Peyer's patch (tissue), 4 donors: Measurements from ENCODE around the gene KDM4C. TPM values are rescaled to one million over a fixed set of nuclear protein-coding genes. Genes with fewer than 3 reads are reported as not detected.

Experiments used
- DNase-seq, 3 donors: peaks; one replicate each; pipeline ENCODE4 v3.0.0-alpha.2; 2017 to 2019
- H3K27ac ChIP-seq, 4 donors: fragments of 200-600 bp; sonication (generic); one replicate each; pipeline ENCODE4 v1.5.1; 2016 to 2019
- H3K27me3 ChIP-seq, 2 donors: fragments of 200-600 bp; sonication (generic); one replicate each; pipeline ENCODE4 v1.5.1; 2019
- H3K36me3 ChIP-seq, 3 donors: fragments of 200-600 bp; sonication (generic); one replicate each; pipeline ENCODE4 v1.5.1; 2016 to 2019
- H3K4me1 ChIP-seq, 4 donors: fragments of 200-600 bp; sonication (generic); one replicate each; pipeline ENCODE4 v1.5.1; 2016 to 2019
- H3K4me3 ChIP-seq, 4 donors: fragments of 200-600 bp; sonication (generic); 1 replicate in 3 of 4; 2 replicates in 1 of 4; pipeline ENCODE4 v1.5.1; 2016 to 2019; ENCODE audit warnings: mild to moderate bottlenecking in 1 of 4
- H3K9me3 ChIP-seq, 4 donors: fragments of 200-600 bp; sonication (generic); one replicate each; pipeline ENCODE4 v1.5.1; 2016 to 2019; ENCODE audit warnings: mild to moderate bottlenecking in 1 of 4
- CTCF ChIP-seq, 6 experiments: fragments of 450-650 bp in 4 of 6; fragments of 200-600 bp in 2 of 6; sonication (generic) in 1 of 6; IDR thresholded peaks; one replicate each; pipeline ENCODE4 v1.5.1; 2017 to 2019; ENCODE audit warnings: antibody characterized with exemption in 6 of 6, mild to moderate bottlenecking in 3 of 6, moderate library complexity in 1 of 6
- POLR2A ChIP-seq, 2 donors: fragments of 450-650 bp; IDR thresholded peaks; one replicate each; pipeline ENCODE4 v1.5.1; 2017; ENCODE audit warnings: antibody characterized with exemption in 2 of 2, mild to moderate bottlenecking in 2 of 2, moderate library complexity in 2 of 2
- total RNA-seq, 4 donors: library from RNA; depleted of rRNA; stranded (reverse); fragments of >200 nt; gene quantifications; one replicate each; pipeline ENCODE4 v1.1.0, GENCODE V29; 2016

Gene KDM4C
- total RNA-seq, 4 donors from 2014 or later = 90.7 to 125 (median 107) TPM

- no peak overlapping the region for H3K4me3 ChIP-seq
- peak overlapping the region in 3 of 4 donors; percentile 1 to 65 (median 38) for H3K27ac ChIP-seq
- H3K9me3 ChIP-seq = no peaks in the 10 kb centered on the region
- no peaks in the 10 kb centered on the region for H3K27me3 ChIP-seq
- peaks cover 0 to 38% (median 14%) of the 10 kb centered on the region in 4 donors for H3K4me1 ChIP-seq
- TF ChIP-seq POLR2A (IDR thresholded peaks at IDR 0.05) (no peak), CTCF (IDR thresholded peaks at IDR 0.05) (no peak)
- DNase-seq = no peak
- H3K36me3 ChIP-seq = no peaks in the 10 kb centered on the region
Measured at GRCh38 chr9:6779417-6780241, 21.9 kb downstream of the KDM4C start.

- DNase-seq = no peak
- Histone ChIP-seq H3K4me1 (peaks cover 0 to 38% (median 14%) of the 10 kb centered on the region in 4 donors), H3K9me3 (no peaks in the 10 kb centered on the region), H3K36me3 (no peaks in the 10 kb centered on the region), H3K27ac (no peak overlapping the region), H3K27me3 (no peaks in the 10 kb centered on the region), H3K4me3 (no peak overlapping the region)
- TF ChIP-seq CTCF (IDR thresholded peaks at IDR 0.05) (no peak), POLR2A (IDR thresholded peaks at IDR 0.05) (no peak)
Measured at GRCh38 chr9:6780690-6781089, 22.9 kb downstream of the KDM4C start.

- Histone ChIP-seq H3K27me3 (no peaks in the 10 kb centered on the region), H3K36me3 (no peaks in the 10 kb centered on the region), H3K9me3 (no peaks in the 10 kb centered on the region), H3K27ac (no peak overlapping the region), H3K4me1 (peaks cover 0 to 38% (median 14%) of the 10 kb centered on the region in 4 donors), H3K4me3 (no peak overlapping the region)
- DNase-seq = no peak
- TF ChIP-seq POLR2A (IDR thresholded peaks at IDR 0.05) (no peak), CTCF (IDR thresholded peaks at IDR 0.05) (no peak)
Measured at GRCh38 chr9:6781476-6781875, 23.7 kb downstream of the KDM4C start.

GRCh38 chr9:6782345-6782744 lies 24.6 kb downstream of the KDM4C start:
- Histone ChIP-seq H3K4me3 (no peak overlapping the region), H3K27me3 (no peaks in the 10 kb centered on the region), H3K36me3 (no peaks in the 10 kb centered on the region), H3K4me1 (peaks cover 0 to 46% (median 14%) of the 10 kb centered on the region in 4 donors), H3K9me3 (no peaks in the 10 kb centered on the region), H3K27ac (no peak overlapping the region)
- no peak for DNase-seq
- TF ChIP-seq CTCF (IDR thresholded peaks at IDR 0.05) (no peak), POLR2A (IDR thresholded peaks at IDR 0.05) (no peak)

- no peak overlapping the region for H3K4me3 ChIP-seq
- H3K27me3 ChIP-seq = no peaks in the 10 kb centered on the region
- no peaks in the 10 kb centered on the region for H3K36me3 ChIP-seq
- no peak overlapping the region for H3K27ac ChIP-seq
- TF ChIP-seq CTCF (IDR thresholded peaks at IDR 0.05) = no peak
- TF ChIP-seq POLR2A (IDR thresholded peaks at IDR 0.05) = no peak
- H3K4me1 ChIP-seq = peaks cover 0 to 52% (median 14%) of the 10 kb centered on the region in 4 donors
- no peaks in the 10 kb centered on the region for H3K9me3 ChIP-seq
- no peak for DNase-seq
Measured at GRCh38 chr9:6782981-6783380, 25.2 kb downstream of the KDM4C start.
